Measurements from ENCODE around the gene VPS37D. TPM values are rescaled to one million over a fixed set of nuclear protein-coding genes. Genes with fewer than 3 reads are reported as not detected.

The VPS37D gene
- total RNA-seq, 1 experiment from 2014 or later: 5.7 TPM

DNA sequence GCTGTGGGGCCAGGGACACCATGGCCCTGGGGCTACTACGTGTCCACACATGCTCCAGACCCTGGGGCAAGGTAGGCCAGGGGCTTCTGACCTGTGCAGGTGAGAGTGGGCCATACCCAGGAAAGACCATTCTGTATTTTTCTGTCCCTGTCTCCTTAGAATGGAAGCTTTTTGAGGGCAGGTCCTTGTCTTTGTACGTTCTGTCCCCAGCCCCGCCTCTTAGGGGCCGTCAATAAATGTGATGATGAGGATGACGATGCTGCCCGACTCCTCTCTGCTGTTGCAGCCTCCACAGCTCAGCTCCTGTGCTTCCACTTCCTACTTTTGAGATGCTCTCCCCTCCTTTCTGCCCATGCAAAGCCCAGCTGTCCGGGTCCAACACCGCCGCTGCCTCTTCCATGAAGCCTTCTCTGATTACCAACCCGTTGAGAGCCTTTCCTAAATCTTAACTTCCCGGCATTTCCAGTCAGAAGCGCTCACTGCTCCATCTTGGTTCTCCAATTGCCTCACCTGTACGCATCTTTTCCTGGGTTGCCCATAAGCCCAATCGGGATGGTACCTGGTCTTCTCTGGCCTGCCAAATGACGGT is 4.3 kb downstream of the VPS37D start:
- Mint-ChIP-seq H3K4me3 (no peak overlapping the region), H3K27me3 (ENCODE audit: low read depth) (peaks cover 10% of the 10 kb centered on the region), H3K9me3 (no peaks in the 10 kb centered on the region), H3K27ac (no peak overlapping the region), H3K36me3 (no peaks in the 10 kb centered on the region), H3K4me1 (peaks cover 27% of the 10 kb centered on the region)
- ChIA-PET CTCF (interaction anchor here (1.1 to 6.1 kb wide), 4 partner anchors 43 to 65 kb away, joined by 4 to 93 read pairs (median 16); no protein-coding TSS in a partner anchor), POLR2A (no interaction called here)
- no peak for ATAC-seq
- no peak for DNase-seq (ENCODE audit: low spot score)
- TF ChIP-seq JUN (CRISPR knock-in tag; IDR thresholded peaks at IDR 0.05): no peak
- no peak for TF ChIP-seq TP53 (CRISPR knock-in tag; IDR thresholded peaks at IDR 0.05)
- TF ChIP-seq TCF7 (CRISPR knock-in tag; IDR thresholded peaks at IDR 0.05; ENCODE audit: low read depth): no peak
- TF ChIP-seq, protein P1, sequence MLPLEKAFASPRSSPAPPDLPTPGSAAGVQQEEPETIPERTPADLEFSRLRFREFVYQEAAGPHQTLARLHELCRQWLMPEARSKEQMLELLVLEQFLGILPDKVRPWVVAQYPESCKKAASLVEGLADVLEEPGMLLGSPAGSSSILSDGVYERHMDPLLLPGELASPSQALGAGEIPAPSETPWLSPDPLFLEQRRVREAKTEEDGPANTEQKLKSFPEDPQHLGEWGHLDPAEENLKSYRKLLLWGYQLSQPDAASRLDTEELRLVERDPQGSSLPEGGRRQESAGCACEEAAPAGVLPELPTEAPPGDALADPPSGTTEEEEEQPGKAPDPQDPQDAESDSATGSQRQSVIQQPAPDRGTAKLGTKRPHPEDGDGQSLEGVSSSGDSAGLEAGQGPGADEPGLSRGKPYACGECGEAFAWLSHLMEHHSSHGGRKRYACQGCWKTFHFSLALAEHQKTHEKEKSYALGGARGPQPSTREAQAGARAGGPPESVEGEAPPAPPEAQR (CRISPR knock-in tag; IDR thresholded peaks at IDR 0.05): no peak
- no peak for TF ChIP-seq PRRX2 (CRISPR knock-in tag; IDR thresholded peaks at IDR 0.05)
- TF ChIP-seq NFE2L1 (CRISPR knock-in tag; IDR thresholded peaks at IDR 0.05): no peak
- no peak for TF ChIP-seq RELA (CRISPR knock-in tag; IDR thresholded peaks at IDR 0.05; ENCODE audit: borderline replicate concordance)
- no peak for TF ChIP-seq ZNF121 (CRISPR knock-in tag; IDR thresholded peaks at IDR 0.05)
- TF ChIP-seq, protein P2, sequence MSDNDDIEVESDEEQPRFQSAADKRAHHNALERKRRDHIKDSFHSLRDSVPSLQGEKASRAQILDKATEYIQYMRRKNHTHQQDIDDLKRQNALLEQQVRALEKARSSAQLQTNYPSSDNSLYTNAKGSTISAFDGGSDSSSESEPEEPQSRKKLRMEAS (CRISPR knock-in tag; IDR thresholded peaks at IDR 0.05): no peak
- TF ChIP-seq ESRRA (CRISPR knock-in tag; IDR thresholded peaks at IDR 0.05; ENCODE audit: borderline replicate concordance): no peak
- no peak for TF ChIP-seq ZNF263 (CRISPR knock-in tag; IDR thresholded peaks at IDR 0.05; ENCODE audit: low read depth)
- TF ChIP-seq, protein P3, sequence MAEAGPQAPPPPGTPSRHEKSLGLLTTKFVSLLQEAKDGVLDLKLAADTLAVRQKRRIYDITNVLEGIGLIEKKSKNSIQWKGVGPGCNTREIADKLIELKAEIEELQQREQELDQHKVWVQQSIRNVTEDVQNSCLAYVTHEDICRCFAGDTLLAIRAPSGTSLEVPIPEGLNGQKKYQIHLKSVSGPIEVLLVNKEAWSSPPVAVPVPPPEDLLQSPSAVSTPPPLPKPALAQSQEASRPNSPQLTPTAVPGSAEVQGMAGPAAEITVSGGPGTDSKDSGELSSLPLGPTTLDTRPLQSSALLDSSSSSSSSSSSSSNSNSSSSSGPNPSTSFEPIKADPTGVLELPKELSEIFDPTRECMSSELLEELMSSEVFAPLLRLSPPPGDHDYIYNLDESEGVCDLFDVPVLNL (CRISPR knock-in tag; IDR thresholded peaks at IDR 0.05; ENCODE audit: borderline replicate concordance, low read depth): no peak
- no peak for TF ChIP-seq CREB1 (CRISPR knock-in tag; IDR thresholded peaks at IDR 0.05)
- no peak for TF ChIP-seq IRF2 (CRISPR knock-in tag; IDR thresholded peaks at IDR 0.05; ENCODE audit: borderline replicate concordance, low read depth)
- TF ChIP-seq NR3C1 (CRISPR knock-in tag; conservative IDR thresholded peaks at IDR 0.05; ENCODE audit: low read depth): no peak
- TF ChIP-seq HMGA2 (CRISPR knock-in tag; IDR thresholded peaks at IDR 0.05): no peak
- TF ChIP-seq, protein P4, sequence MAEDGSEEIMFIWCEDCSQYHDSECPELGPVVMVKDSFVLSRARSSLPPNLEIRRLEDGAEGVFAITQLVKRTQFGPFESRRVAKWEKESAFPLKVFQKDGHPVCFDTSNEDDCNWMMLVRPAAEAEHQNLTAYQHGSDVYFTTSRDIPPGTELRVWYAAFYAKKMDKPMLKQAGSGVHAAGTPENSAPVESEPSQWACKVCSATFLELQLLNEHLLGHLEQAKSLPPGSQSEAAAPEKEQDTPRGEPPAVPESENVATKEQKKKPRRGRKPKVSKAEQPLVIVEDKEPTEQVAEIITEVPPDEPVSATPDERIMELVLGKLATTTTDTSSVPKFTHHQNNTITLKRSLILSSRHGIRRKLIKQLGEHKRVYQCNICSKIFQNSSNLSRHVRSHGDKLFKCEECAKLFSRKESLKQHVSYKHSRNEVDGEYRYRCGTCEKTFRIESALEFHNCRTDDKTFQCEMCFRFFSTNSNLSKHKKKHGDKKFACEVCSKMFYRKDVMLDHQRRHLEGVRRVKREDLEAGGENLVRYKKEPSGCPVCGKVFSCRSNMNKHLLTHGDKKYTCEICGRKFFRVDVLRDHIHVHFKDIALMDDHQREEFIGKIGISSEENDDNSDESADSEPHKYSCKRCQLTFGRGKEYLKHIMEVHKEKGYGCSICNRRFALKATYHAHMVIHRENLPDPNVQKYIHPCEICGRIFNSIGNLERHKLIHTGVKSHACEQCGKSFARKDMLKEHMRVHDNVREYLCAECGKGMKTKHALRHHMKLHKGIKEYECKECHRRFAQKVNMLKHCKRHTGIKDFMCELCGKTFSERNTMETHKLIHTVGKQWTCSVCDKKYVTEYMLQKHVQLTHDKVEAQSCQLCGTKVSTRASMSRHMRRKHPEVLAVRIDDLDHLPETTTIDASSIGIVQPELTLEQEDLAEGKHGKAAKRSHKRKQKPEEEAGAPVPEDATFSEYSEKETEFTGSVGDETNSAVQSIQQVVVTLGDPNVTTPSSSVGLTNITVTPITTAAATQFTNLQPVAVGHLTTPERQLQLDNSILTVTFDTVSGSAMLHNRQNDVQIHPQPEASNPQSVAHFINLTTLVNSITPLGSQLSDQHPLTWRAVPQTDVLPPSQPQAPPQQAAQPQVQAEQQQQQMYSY (CRISPR knock-in tag; IDR thresholded peaks at IDR 0.05): no peak
- no peak for TF ChIP-seq SMAD4 (CRISPR knock-in tag; IDR thresholded peaks at IDR 0.05)
- TF ChIP-seq, protein P5, sequence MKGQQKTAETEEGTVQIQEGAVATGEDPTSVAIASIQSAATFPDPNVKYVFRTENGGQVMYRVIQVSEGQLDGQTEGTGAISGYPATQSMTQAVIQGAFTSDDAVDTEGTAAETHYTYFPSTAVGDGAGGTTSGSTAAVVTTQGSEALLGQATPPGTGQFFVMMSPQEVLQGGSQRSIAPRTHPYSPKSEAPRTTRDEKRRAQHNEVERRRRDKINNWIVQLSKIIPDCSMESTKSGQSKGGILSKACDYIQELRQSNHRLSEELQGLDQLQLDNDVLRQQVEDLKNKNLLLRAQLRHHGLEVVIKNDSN (CRISPR knock-in tag; IDR thresholded peaks at IDR 0.05): no peak

Data from WTC11 (cell line).